HG03095 (cell line): Measurements from ENCODE around the gene DTX4.
"Not testable (repeated sequence)": the region's sequence is repeated elsewhere in the genome, so short reads cannot be mapped to it uniquely, and the experiment has no call there.

Experiments used
- ATAC-seq: cut with Tn5 transposase; IDR thresholded peaks from one replicate; pipeline ENCODE4 v1.9.1; 2021; ENCODE audit warnings: moderate library complexity; ENCODE audit not compliant: unreplicated experiment

DTX4 gene

DNA sequence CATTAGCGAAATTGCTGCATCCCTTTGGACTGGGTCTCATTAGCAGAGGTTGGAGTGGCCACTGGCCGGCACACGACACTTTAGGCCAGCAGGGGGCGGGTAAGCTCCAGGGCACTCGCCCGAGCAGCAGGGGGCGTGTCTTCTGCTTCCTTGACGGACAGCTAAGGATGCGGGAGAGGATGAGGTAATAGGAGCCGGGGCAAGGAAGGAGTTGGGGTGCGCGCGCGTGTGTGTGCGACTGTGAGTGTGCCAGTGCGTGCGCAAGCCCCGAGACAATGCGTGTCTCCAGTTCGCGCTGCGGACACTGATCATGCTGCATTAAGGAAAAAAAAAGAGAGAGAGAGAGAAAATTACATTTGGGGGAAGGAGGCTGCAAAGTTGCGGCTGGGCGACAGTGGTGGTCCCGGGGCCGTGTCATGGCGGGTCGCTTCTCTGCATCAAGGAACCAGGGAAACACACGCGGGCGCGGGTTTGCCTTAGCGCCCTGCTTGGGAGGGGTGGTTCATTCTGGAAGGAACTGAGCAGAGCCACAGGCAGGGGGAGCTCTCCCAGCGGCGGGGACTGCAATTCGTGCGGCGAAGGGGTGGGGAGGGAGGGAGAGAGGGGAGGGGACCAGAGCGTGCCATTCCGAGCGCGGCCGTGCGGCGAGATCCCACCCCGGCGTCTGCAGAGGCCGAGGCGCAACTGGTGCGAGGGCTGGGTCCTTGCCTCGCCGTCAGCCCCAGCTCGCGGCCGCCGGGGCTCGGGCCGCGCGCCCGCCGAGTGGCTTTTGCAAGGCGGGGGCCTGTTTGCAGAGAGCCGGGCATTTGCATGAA, at the start of gene DTX4:
Gene DTX4, plus strand, starts transcription at position 625 of the 815 bp plus-strand sequence. CDS start 464 bp downstream, outside the sequence.
- ATAC-seq: peak; percentile 75

DNA sequence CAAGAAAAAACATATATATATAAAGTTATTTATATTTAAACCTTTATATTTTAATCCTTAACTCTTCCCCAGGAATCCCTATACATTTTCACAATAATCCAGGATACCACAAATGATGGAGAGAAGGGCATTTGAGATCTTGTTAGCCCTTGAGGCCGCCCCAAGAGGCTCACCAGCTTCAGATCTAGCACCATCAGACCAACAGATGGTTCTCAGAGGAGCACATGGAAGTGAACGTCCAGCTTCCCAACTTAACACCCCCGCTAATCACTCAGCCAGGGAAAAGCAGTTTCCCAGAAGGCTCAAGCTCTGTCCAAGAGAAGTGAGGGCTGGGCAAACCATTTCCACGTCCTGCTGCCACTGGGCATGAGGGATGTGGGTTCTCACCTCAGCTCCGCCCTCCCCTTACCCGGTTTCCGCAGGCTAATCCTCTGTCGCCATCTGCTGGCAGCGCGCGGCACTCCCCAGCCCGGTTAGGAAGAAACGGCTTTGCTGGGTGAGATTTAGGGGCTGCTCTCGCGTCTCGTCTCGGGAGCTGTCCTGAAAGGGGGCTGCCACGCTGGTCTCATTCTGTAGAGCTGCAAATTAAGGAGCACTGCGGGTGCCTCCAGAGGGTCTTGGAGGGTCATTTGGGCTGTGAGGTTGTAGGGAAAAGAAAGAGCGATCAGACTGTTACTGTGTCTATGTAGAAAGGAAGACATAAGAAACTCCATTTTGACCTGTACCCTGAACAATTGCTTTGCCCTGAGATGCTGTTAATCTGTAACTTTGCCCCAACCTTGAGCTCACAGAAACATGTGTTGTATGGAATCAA, 36.1 kb upstream of the DTX4 start:
- ATAC-seq: peak; percentile 91

- ATAC-seq: not testable (repeated sequence)
Measured at GRCh38 chr11:59136551-59136950, 35.4 kb upstream of the DTX4 start.

DNA sequence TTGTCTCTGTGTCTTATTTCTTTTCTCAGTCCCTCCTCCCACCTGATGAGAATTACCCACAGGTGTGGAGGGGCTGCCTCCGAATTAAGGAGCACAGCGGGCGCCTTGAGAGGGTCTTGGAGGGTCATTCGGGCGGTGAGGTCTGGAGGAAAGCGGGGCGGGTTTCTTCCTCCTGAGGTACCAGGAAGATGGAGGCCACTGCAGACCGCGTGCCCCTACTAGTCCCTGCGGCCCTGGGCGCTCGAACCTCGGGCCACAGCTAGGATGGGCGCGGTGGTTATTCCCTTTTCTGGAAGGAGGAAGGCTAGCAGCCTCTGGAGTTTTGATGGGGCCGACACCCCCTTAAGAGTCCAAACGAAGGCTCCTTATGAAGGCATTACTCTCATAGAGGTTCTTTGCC, 34.7 kb upstream of the DTX4 start:
- no peak for ATAC-seq

- ATAC-seq: no peak
Measured at GRCh38 chr11:59138643-59139042, 33.3 kb upstream of the DTX4 start.

- ATAC-seq: no peak
Measured at GRCh38 chr11:59141191-59141590, 30.7 kb upstream of the DTX4 start.

GRCh38 chr11:59141673-59142460, 30.1 kb upstream of the DTX4 start:
- ATAC-seq: no peak

- ATAC-seq: peak; percentile 58
Measured at GRCh38 chr11:59142530-59143507, 29.1 kb upstream of the DTX4 start, which contains the start of gene FAM111A. Gene FAM111A, plus strand, starts transcription at chr11:59142856. Its CDS starts 6,017 bp downstream, at chr11:59148873.

GRCh38 chr11:59144096-59144495, 27.8 kb upstream of the DTX4 start:
- ATAC-seq: no peak

DNA sequence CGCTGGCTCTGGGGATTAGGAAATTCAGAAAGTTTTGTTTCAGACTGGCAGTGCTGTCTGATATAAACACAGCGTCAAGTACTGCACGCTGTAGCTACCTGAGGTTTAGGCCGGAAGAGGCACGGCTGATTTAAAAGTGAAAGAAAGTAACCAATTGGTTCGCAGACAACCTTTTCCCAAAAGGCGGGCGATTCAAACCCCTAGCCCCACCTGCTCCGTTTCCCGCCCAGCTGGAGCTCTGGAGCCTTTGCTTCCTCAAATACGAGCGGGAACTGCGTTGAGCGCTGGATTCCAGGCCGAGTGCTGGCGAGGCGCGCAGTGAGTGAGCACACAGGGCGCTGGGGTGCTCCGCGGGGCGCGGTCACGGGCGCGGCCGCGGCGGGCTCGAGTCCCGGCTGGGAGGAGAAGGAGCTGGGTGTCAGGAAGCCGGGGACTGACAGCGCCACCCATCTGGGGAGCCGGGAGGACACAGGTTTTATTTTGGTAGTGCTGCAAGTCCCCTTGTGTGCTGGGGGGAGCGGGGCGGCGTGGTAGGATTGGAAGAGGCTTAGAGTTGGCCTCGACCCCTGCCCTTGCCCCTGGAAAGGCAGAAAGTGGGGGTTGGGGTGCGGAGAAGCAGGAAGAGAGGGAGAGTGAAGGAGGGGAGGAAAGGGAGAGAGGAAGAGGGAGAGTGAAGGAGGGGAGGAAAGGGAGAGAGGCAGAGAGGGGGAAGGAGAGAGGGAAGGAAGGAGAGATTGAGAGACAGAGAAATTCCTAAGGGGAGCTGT, 27.2 kb upstream of the DTX4 start:
- ATAC-seq: peak; percentile 54

DNA sequence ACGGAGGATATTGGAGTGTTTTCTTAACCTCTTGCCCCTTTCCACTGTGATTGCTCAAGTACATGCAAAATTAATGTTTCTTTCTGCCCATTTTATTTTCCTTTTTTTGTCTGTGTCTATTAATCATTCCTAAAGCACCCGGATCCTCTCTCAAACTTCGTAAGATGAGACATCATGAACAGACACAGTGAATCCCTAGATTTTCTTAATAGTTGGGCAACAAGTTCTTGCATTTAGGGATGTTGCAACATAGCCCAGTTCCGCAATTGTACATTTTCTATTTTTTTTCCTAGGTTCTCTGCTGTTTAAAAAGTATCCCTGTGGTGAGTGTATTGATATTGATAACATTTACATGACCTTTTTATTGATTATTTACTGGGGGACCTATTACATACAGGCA, 26.4 kb upstream of the DTX4 start:
- ATAC-seq: no peak

DNA sequence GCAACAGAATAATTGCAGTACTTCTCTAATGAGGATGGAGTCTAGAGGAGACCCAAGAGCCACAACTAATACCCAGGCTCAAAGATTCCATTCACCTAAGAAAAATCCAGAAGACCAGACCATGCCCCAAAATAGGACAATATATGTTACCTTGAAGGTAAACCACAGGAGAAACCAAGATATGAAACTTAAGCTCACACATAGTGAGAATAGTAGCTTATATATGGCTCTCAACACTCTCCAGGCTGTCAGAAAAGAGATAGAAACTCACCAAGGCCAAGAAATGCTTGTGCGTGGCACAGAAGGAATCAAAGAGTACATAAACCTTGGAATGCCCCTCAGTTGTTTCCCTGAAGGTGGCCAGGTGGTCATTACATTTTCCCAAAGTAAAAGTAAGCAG, 20.2 kb upstream of the DTX4 start:
- peak; percentile 59 for ATAC-seq

DNA sequence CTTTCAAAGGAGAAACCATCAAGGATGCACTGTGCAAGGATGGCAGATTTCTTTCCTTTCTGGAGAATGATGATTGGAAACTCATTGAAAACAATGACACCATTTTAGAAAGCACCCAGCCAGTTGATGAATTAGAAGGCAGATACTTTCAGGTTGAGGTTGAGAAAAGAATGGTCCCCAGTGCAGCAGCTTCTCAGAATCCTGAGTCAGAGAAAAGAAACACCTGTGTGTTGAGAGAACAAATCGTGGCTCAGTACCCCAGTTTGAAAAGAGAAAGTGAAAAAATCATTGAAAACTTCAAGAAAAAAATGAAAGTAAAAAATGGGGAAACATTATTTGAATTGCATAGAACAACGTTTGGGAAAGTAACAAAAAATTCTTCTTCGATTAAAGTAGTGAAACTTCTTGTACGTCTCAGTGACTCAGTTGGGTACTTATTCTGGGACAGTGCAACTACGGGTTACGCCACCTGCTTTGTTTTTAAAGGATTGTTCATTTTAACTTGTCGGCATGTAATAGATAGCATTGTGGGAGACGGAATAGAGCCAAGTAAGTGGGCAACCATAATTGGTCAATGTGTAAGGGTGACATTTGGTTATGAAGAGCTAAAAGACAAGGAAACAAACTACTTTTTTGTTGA, 19.5 kb upstream of the DTX4 start:
- ATAC-seq: peak; percentile 85

- ATAC-seq: no peak
Measured at GRCh38 chr11:59154610-59155009, 17.3 kb upstream of the DTX4 start.

DNA sequence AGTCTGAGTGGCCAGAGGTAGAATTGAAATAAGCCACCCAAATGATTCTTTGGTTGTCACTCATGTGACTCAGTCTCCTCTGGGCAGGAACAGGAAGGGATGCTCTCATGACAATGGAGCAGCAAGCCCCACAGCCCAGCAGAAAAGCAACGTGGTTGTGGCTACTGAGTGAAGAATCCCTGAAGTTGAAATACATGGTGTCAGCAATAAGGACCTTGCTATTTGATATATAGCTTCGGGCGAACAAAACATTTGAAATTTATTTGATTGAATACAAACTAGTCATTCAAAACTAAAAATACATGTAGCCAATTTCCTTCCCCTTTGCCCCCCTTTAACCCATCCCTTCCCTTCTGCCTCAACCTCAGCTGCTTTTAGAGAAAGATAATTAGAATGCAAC, 14.5 kb upstream of the DTX4 start:
- ATAC-seq: no peak

DNA sequence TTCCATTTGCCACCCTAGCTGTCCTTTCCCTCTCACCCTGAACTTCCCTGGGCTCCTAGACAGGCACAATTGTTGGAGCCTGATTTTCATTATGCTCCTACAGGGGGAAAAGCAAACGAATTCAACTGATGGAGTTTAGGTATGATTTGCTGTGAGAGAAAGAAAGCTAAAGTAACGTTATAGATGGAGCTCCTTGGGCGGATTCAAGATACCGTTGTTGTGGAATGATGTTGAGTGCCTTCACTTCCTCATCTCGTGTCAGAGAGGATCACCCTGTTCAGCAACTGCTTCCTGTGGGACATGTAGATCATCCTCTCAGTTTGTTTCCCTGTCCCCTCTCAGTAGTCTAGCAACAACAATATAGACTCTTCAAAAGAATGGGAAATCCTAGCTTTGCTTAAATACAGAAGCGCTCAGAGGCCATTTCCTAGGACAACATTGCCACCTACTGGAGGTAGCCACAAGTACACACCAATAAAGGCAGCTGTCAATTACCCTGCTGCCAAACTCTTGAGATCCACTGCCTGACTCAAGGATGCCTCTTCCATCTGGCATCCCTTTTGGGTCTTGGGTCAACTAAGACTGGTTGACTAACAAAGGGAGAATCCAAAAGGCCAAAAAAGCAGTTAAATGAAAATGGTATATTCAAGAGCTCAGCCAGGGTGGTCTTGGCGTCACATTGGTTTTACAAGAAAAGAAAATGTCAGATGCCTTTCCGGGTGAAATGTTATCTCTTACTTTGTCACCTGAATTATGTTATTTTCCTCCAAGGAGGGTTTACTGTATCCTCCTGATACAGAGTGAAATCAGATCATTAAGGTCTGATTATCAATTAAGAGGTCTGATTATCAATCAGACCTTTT, 13.5 kb upstream of the DTX4 start:
- peak; percentile 93 for ATAC-seq

- no peak for ATAC-seq
Measured at GRCh38 chr11:59164028-59164427, 7.9 kb upstream of the DTX4 start.
